HEK293 (cell line): ENCODE measurements around the gene TNFRSF11A.

ENCODE experiments used
- CTCF ChIA-PET: fragments of 350-600 bp; formaldehyde crosslinking; extraction: SDS; loops from one replicate; lab custom pipeline; 2021; ENCODE audit warnings: antibody characterized with exemption; lab: Yijun Ruan, JAX
- POLR2A ChIA-PET: fragments of 300-600 bp; formaldehyde crosslinking; extraction: SDS; loops from one replicate; lab custom pipeline; 2020; ENCODE audit warnings: antibody characterized with exemption, inconsistent platforms; lab: Yijun Ruan, JAX
- H3K27ac ChIP-seq: fragments of 200-500 bp; sonication (Bioruptor generic); 2 replicates; pipeline ENCODE4 v1.5.1; 2014; ENCODE audit warnings: low read depth, low read length, control low read depth, inconsistent platforms; ENCODE audit errors: extremely low read depth
- H3K36me3 ChIP-seq, 2 experiments: fragments of 200-500 bp in 1 of 2; sonication (Bioruptor generic) in 1 of 2; 1 replicate in 1 of 2; 2 replicates in 1 of 2; pipeline ENCODE4 v1.5.1; 2014 to 2017; ENCODE audit warnings: inconsistent platforms in 2 of 2, low read length in 2 of 2; ENCODE audit not compliant: control insufficient read depth in 2 of 2, insufficient read depth in 1 of 2
- H3K4me1 ChIP-seq: fragments of 200-500 bp; sonication (Bioruptor generic); 2 replicates; pipeline ENCODE4 v1.5.1; 2014; ENCODE audit warnings: mild to moderate bottlenecking, low read length, inconsistent platforms; ENCODE audit not compliant: control insufficient read depth, insufficient read depth
- H3K4me3 ChIP-seq: 2 replicates; pipeline ENCODE4 v1.5.1; 2011; ENCODE audit warnings: low read depth, mild to moderate bottlenecking, control low read depth, low read length, moderate library complexity
- H3K9me3 ChIP-seq: fragments of 200-500 bp; sonication (Bioruptor generic); 2 replicates; pipeline ENCODE4 v1.5.1; 2014; ENCODE audit warnings: low read depth, low read length, inconsistent platforms; ENCODE audit not compliant: control insufficient read depth, insufficient read depth
- AEBP2 ChIP-seq: fragments of 450-650 bp; formaldehyde crosslinking; IDR thresholded peaks from 2 replicates; pipeline ENCODE4 v1.5.1; 2016; ENCODE audit warnings: missing biosample characterization, missing genetic modification characterization, borderline replicate concordance
- ATF2 ChIP-seq: fragments of 450-650 bp; formaldehyde crosslinking; IDR thresholded peaks from 2 replicates; pipeline ENCODE4 v1.5.1; 2016; ENCODE audit warnings: missing biosample characterization, missing genetic modification characterization, low read depth
- BCL6B ChIP-seq: fragments of 450-650 bp; formaldehyde crosslinking; IDR thresholded peaks from 2 replicates; pipeline ENCODE4 v1.5.1; 2017; ENCODE audit warnings: missing biosample characterization, missing genetic modification characterization
- GFI1B ChIP-seq: fragments of 450-650 bp; formaldehyde crosslinking; IDR thresholded peaks from 2 replicates; pipeline ENCODE4 v1.5.1; 2016; ENCODE audit warnings: missing biosample characterization, missing genetic modification characterization
- GLI2 ChIP-seq: fragments of 450-650 bp; formaldehyde crosslinking; IDR thresholded peaks from 2 replicates; pipeline ENCODE4; 2017; ENCODE audit warnings: missing biosample characterization, missing genetic modification characterization, low read depth, borderline replicate concordance
- KLF1 ChIP-seq: fragments of 450-650 bp; formaldehyde crosslinking; IDR thresholded peaks from 2 replicates; pipeline ENCODE4 v1.5.1; 2016; ENCODE audit warnings: missing biosample characterization, missing genetic modification characterization
- KLF17 ChIP-seq: fragments of 450-650 bp; formaldehyde crosslinking; IDR thresholded peaks from 2 replicates; pipeline ENCODE4 v1.5.1; 2016; ENCODE audit warnings: missing biosample characterization, missing genetic modification characterization
- KLF8 ChIP-seq: fragments of 450-650 bp; formaldehyde crosslinking; IDR thresholded peaks from 2 replicates; pipeline ENCODE4 v1.5.1; 2016; ENCODE audit warnings: missing biosample characterization, missing genetic modification characterization
- MYNN ChIP-seq: fragments of 450-650 bp; formaldehyde crosslinking; IDR thresholded peaks from 2 replicates; pipeline ENCODE4 v1.5.1; 2016; ENCODE audit warnings: missing biosample characterization, missing genetic modification characterization, borderline replicate concordance
- OSR2 ChIP-seq: fragments of 450-650 bp; formaldehyde crosslinking; IDR thresholded peaks from 2 replicates; pipeline ENCODE4 v1.5.1; 2016; ENCODE audit warnings: missing biosample characterization, missing genetic modification characterization
- OVOL3 ChIP-seq: fragments of 450-650 bp; formaldehyde crosslinking; IDR thresholded peaks from 2 replicates; pipeline ENCODE4 v1.5.1; 2016; ENCODE audit warnings: missing biosample characterization, missing genetic modification characterization
- SALL2 ChIP-seq: fragments of 450-650 bp; formaldehyde crosslinking; IDR thresholded peaks from 2 replicates; pipeline ENCODE4 v1.5.0; 2017; ENCODE audit warnings: missing biosample characterization, mild to moderate bottlenecking, missing genetic modification characterization, borderline replicate concordance
- TRIM28 ChIP-seq: IDR thresholded peaks from 2 replicates; pipeline ENCODE4 v1.6.1; 2011; ENCODE audit warnings: low read length, control low read depth, borderline replicate concordance
- ZBTB1 ChIP-seq: fragments of 450-650 bp; formaldehyde crosslinking; IDR thresholded peaks from 2 replicates; pipeline ENCODE4 v1.5.1; 2016; ENCODE audit warnings: missing biosample characterization, missing genetic modification characterization
- ZBTB17 ChIP-seq: fragments of 450-650 bp; formaldehyde crosslinking; IDR thresholded peaks from 2 replicates; pipeline ENCODE4 v1.5.1; 2016; ENCODE audit warnings: missing biosample characterization, missing genetic modification characterization
- ZFP37 ChIP-seq: fragments of 450-650 bp; formaldehyde crosslinking; IDR thresholded peaks from 2 replicates; pipeline ENCODE4 v1.5.1; 2016; ENCODE audit warnings: missing biosample characterization, missing genetic modification characterization
- ZNF114 ChIP-seq: fragments of 450-650 bp; formaldehyde crosslinking; IDR thresholded peaks from 2 replicates; pipeline ENCODE4 v1.5.0; 2017; ENCODE audit warnings: missing biosample characterization, missing genetic modification characterization
- ZNF140 ChIP-seq: fragments of 450-650 bp; formaldehyde crosslinking; IDR thresholded peaks from 2 replicates; pipeline ENCODE4 v1.5.1; 2016; ENCODE audit warnings: missing biosample characterization, missing genetic modification characterization
- ZNF184 ChIP-seq: fragments of 450-650 bp; IDR thresholded peaks from 2 replicates; pipeline ENCODE4 v1.5.1; 2018; ENCODE audit warnings: missing biosample characterization, mild to moderate bottlenecking, missing genetic modification characterization
- ZNF24 ChIP-seq: fragments of 450-650 bp; formaldehyde crosslinking; IDR thresholded peaks from 2 replicates; pipeline ENCODE4 v1.5.1; 2016; ENCODE audit warnings: missing biosample characterization, missing genetic modification characterization
- ZNF311 ChIP-seq: fragments of 450-650 bp; formaldehyde crosslinking; IDR thresholded peaks from 2 replicates; pipeline ENCODE4 v1.5.1; 2017; ENCODE audit warnings: missing biosample characterization, missing genetic modification characterization, borderline replicate concordance
- ZNF416 ChIP-seq: fragments of 450-650 bp; formaldehyde crosslinking; IDR thresholded peaks from 2 replicates; pipeline ENCODE4 v1.5.1; 2016; ENCODE audit warnings: missing biosample characterization, missing genetic modification characterization
- ZNF48 ChIP-seq: fragments of 450-650 bp; formaldehyde crosslinking; IDR thresholded peaks from 2 replicates; pipeline ENCODE4 v1.5.1; 2016; ENCODE audit warnings: missing biosample characterization, missing genetic modification characterization
- ZNF521 ChIP-seq: fragments of 450-650 bp; formaldehyde crosslinking; IDR thresholded peaks from 2 replicates; pipeline ENCODE4 v1.5.1; 2017; ENCODE audit warnings: missing biosample characterization, mild to moderate bottlenecking, missing genetic modification characterization
- ZNF610 ChIP-seq: fragments of 450-650 bp; formaldehyde crosslinking; IDR thresholded peaks from 2 replicates; pipeline ENCODE4 v1.5.1; 2016; ENCODE audit warnings: missing biosample characterization, missing genetic modification characterization, borderline replicate concordance
- ZNF621 ChIP-seq: fragments of 450-650 bp; formaldehyde crosslinking; IDR thresholded peaks from 2 replicates; pipeline ENCODE4 v1.5.1; 2017; ENCODE audit warnings: missing biosample characterization, missing genetic modification characterization
- ZNF654 ChIP-seq: fragments of 450-650 bp; formaldehyde crosslinking; IDR thresholded peaks from 2 replicates; pipeline ENCODE4 v1.5.1; 2016; ENCODE audit warnings: low read depth, missing biosample characterization, missing genetic modification characterization
- ZNF658 ChIP-seq: fragments of 450-650 bp; formaldehyde crosslinking; IDR thresholded peaks from 2 replicates; pipeline ENCODE4; 2016; ENCODE audit warnings: missing biosample characterization, missing genetic modification characterization
- ZNF664 ChIP-seq: fragments of 450-650 bp; formaldehyde crosslinking; IDR thresholded peaks from 2 replicates; pipeline ENCODE4 v1.5.1; 2016; ENCODE audit warnings: missing biosample characterization, missing genetic modification characterization
- ZNF707 ChIP-seq: fragments of 450-650 bp; formaldehyde crosslinking; IDR thresholded peaks from 2 replicates; pipeline ENCODE4 v1.5.1; 2016; ENCODE audit warnings: missing biosample characterization, missing genetic modification characterization
- ZSCAN5A ChIP-seq: fragments of 450-650 bp; formaldehyde crosslinking; IDR thresholded peaks from 2 replicates; pipeline ENCODE4 v1.5.1; 2016; ENCODE audit warnings: missing biosample characterization, missing genetic modification characterization

Gene TNFRSF11A

GRCh38 chr18:62332964-62333695, 8.0 kb downstream of the TNFRSF11A start:
- peaks cover 39% of the 10 kb centered on the region for H3K4me1 ChIP-seq
- H3K27ac ChIP-seq = no peak overlapping the region
- H3K4me3 ChIP-seq = no peak overlapping the region
- ChIA-PET CTCF (interaction anchor here (0.6 kb wide), 1 partner anchor 8 kb away, joined by 3 read pairs; the partner anchor contains the start of gene TNFRSF11A), POLR2A (interaction anchor here (0.7 to 1.0 kb wide), 2 partner anchors 17 to 190 kb away, joined by 3 read pairs; partner anchors contain the start of gene ZCCHC2)
- TF ChIP-seq ZNF664 (tag by site-specific recombination) (no peak), ZNF610 (tag by site-specific recombination) (no peak), ZFP37 (no peak), ZNF707 (no peak), ZNF416 (tag by site-specific recombination) (no peak), ZNF621 (tag by site-specific recombination) (no peak), ZBTB1 (tag by site-specific recombination) (no peak), ZNF311 (tag by site-specific recombination) (no peak), OVOL3 (tag by site-specific recombination) (no peak), OSR2 (tag by site-specific recombination) (no peak), BCL6B (tag by site-specific recombination) (no peak), ZNF24 (tag by site-specific recombination) (no peak), GFI1B (tag by site-specific recombination) (no peak), KLF8 (no peak), ZNF658 (tag by site-specific recombination) (no peak), ZNF654 (tag by site-specific recombination) (no peak), ZNF184 (tag by site-specific recombination) (no peak), MYNN (tag by site-specific recombination) (no peak)
- H3K36me3 ChIP-seq = no peaks in the 10 kb centered on the region
- no peaks in the 10 kb centered on the region for H3K9me3 ChIP-seq

GRCh38 chr18:62334120-62334519, 9.0 kb downstream of the TNFRSF11A start:
- Histone ChIP-seq H3K4me3 (no peak overlapping the region), H3K4me1 (peaks cover 31% of the 10 kb centered on the region), H3K36me3 (no peaks in the 10 kb centered on the region), H3K27ac (no peak overlapping the region), H3K9me3 (no peaks in the 10 kb centered on the region)
- ChIA-PET POLR2A (interaction anchor here (1.0 kb wide), 1 partner anchor 189 kb away, joined by 3 read pairs; the partner anchor contains the start of gene ZCCHC2), CTCF (interaction anchor here (0.7 to 1.0 kb wide), 2 partner anchors 8 to 673 kb away, joined by 4 to 5 read pairs; partner anchors contain the start of gene TNFRSF11A)
- TF ChIP-seq ZNF140 (tag by site-specific recombination) = no peak
- TF ChIP-seq KLF1 (tag by site-specific recombination) = no peak
- TF ChIP-seq ZSCAN5A (tag by site-specific recombination) = no peak
- TF ChIP-seq ZNF48 (tag by site-specific recombination) = no peak
- TF ChIP-seq SALL2 (tag by site-specific recombination) = no peak
- TF ChIP-seq ZBTB17 (tag by site-specific recombination) = no peak
- TF ChIP-seq GLI2 = no peak
- no peak for TF ChIP-seq ZNF521
- no peak for TF ChIP-seq ZNF114 (tag by site-specific recombination)
- TF ChIP-seq ATF2 = no peak
- TF ChIP-seq KLF17 (tag by site-specific recombination) = no peak
- TF ChIP-seq TRIM28 = no peak
- no peak for TF ChIP-seq AEBP2 (tag by site-specific recombination)
